ENCODE measurements around the gene MYH4.

- no peak for TF ChIP-seq POLR2A (IDR thresholded peaks at IDR 0.05; ENCODE audit: low read depth, low read length)
- no peak for TF ChIP-seq POLR2AphosphoS5 (IDR thresholded peaks at IDR 0.05; ENCODE audit: low read depth, low read length)
- TF ChIP-seq TAF1 (IDR thresholded peaks at IDR 0.05; ENCODE audit: borderline replicate concordance, low read depth, low read length) = no peak
These were observed 30.6 kb upstream of the MYH4 start for GRCh38 chr17:10499950-10500349.

Data from GM12892 (cell line).